ENCODE results near the gene DHH. TPM values are rescaled to one million over a fixed set of nuclear protein-coding genes. Genes with fewer than 3 reads are reported as not detected.

DHH gene
- total and polyA plus RNA-seq, 10 of the 15 experiments (the other 5 are each of a cell fraction or from before 2014, with no cell fraction given), result 0.01 TPM; not detected in 9

GRCh38 chr12:49060237-49061156 lies 34.1 kb downstream of the DHH start, which contains the start of gene KMT2D (continued):
- TF ChIP-seq ZNF687 (IDR thresholded peaks at IDR 0.05), result 0 out of 2 replicates have a peak, but pooled peaks have one; percentile 20
- peak; percentile 48 for TF ChIP-seq BRCA1 (IDR thresholded peaks at IDR 0.05; ENCODE audit: low read depth, low read length)
- peak; percentile 94 for TF ChIP-seq MAX (IDR thresholded peaks at IDR 0.05; ENCODE audit: low read depth, low read length)
- peak; percentile 81; the same call in 1 of the 2 replicates for TF ChIP-seq ZNF207 (IDR thresholded peaks at IDR 0.05; ENCODE audit: borderline replicate concordance)
- peak; percentile 81; the same call in 1 of the 2 replicates for TF ChIP-seq STAT1 (conservative IDR thresholded peaks at IDR 0.05)
- peak; percentile 94 for TF ChIP-seq YY1 (IDR thresholded peaks at IDR 0.05; ENCODE audit: low read depth, low read length)
- peak in 1 of 2 experiments; percentile 66; a peak in 1 of 4 replicates for TF ChIP-seq EP300 (IDR thresholded peaks at IDR 0.05; ENCODE audit: borderline replicate concordance in 1 of 2, control insufficient read depth in 1 of 2, low read depth in 2 of 2, low read length in 2 of 2)
- peak; percentile 61; the same call in 1 of the 2 replicates for TF ChIP-seq ZSCAN29 (IDR thresholded peaks at IDR 0.05)
- TF ChIP-seq NRF1 (conservative IDR thresholded peaks at IDR 0.05; ENCODE audit: low read depth, low read length), result no peak
- no peak for TF ChIP-seq ATF3 (IDR thresholded peaks at IDR 0.05; ENCODE audit: borderline replicate concordance, extremely low read depth, low read depth, low read length)
- TF ChIP-seq HDAC6 (IDR thresholded peaks at IDR 0.05; ENCODE audit: unreplicated experiment), result no peak
- TF ChIP-seq PAX8 (IDR thresholded peaks at IDR 0.05), result 0 out of 2 replicates have a peak, but pooled peaks have one; percentile 34
- TF ChIP-seq KDM1A (IDR thresholded peaks at IDR 0.05; ENCODE audit: borderline replicate concordance), result no peak
- no peak for TF ChIP-seq ZNF622 (IDR thresholded peaks at IDR 0.05)
- TF ChIP-seq ZNF384 (IDR thresholded peaks at IDR 0.05; ENCODE audit: borderline replicate concordance, low read depth, low read length), result no peak
- no peak for TF ChIP-seq NR2C2 (IDR thresholded peaks at IDR 0.05; ENCODE audit: borderline replicate concordance, control insufficient read depth, insufficient read length, low read depth)
- no peak for TF ChIP-seq JUND (IDR thresholded peaks at IDR 0.05; ENCODE audit: low read depth, low read length)
- peak; percentile 94 for TF ChIP-seq MXI1 (IDR thresholded peaks at IDR 0.05; ENCODE audit: low read depth, low read length)
- peak; percentile 80 for TF ChIP-seq DPF2 (IDR thresholded peaks at IDR 0.05)
- TF ChIP-seq PML (IDR thresholded peaks at IDR 0.05; ENCODE audit: low read length), result peak; percentile 97
- TF ChIP-seq CHD4 (IDR thresholded peaks at IDR 0.05), result no peak
- TF ChIP-seq NR2C1 (IDR thresholded peaks at IDR 0.05), result peak; percentile 69
- peak; percentile 93 for TF ChIP-seq SMARCA5 (IDR thresholded peaks at IDR 0.05)
- no peak for TF ChIP-seq RAD21 (IDR thresholded peaks at IDR 0.05; ENCODE audit: insufficient read depth, low read depth, low read length)
- no peak for TF ChIP-seq EZH2 (IDR thresholded peaks at IDR 0.05; ENCODE audit: borderline replicate concordance, control insufficient read depth, low read depth, low read length)
- TF ChIP-seq BMI1 (IDR thresholded peaks at IDR 0.05; ENCODE audit: borderline replicate concordance), result no peak
- peak; percentile 16; the same call in 1 of the 2 replicates for TF ChIP-seq TCF12 (IDR thresholded peaks at IDR 0.05; ENCODE audit: low read depth, low read length)
